Measurements from ENCODE around the gene TEX53.

DNA sequence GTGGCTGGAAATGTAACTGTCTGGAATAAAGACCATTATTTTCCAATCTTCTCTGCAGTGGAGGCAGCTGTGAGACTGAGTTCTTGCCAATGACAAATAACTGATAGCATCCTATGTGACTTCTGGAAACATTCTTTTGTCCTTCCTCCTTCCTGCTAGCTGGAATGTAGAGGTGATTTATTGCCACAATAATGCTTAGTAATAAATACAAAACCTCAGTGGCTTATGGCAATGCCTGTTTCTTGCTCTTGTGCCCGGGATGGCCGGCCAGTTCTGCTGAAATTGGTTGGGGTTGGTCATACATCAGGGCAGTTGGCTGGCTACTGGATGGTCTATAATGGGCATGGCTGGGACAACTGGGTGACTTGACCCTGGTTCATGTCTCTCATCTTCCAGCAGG is 36.5 kb upstream of the TEX53 start:
- TF ChIP-seq, protein P1, sequence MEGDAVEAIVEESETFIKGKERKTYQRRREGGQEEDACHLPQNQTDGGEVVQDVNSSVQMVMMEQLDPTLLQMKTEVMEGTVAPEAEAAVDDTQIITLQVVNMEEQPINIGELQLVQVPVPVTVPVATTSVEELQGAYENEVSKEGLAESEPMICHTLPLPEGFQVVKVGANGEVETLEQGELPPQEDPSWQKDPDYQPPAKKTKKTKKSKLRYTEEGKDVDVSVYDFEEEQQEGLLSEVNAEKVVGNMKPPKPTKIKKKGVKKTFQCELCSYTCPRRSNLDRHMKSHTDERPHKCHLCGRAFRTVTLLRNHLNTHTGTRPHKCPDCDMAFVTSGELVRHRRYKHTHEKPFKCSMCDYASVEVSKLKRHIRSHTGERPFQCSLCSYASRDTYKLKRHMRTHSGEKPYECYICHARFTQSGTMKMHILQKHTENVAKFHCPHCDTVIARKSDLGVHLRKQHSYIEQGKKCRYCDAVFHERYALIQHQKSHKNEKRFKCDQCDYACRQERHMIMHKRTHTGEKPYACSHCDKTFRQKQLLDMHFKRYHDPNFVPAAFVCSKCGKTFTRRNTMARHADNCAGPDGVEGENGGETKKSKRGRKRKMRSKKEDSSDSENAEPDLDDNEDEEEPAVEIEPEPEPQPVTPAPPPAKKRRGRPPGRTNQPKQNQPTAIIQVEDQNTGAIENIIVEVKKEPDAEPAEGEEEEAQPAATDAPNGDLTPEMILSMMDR (IDR thresholded peaks at IDR 0.05) = no peak
- no peak for TF ChIP-seq EZH2 (IDR thresholded peaks at IDR 0.05; ENCODE audit: borderline replicate concordance, insufficient read depth, low read depth, low read length, poor library complexity, severe bottlenecking)
